PFSK-1 (cell line): ENCODE results near the gene ECD.

Experiments
- FOXP2 ChIP-seq: optimal IDR thresholded peaks from 2 replicates; pipeline ENCODE3; 2011; ENCODE audit warnings: borderline replicate concordance, control low read depth, inconsistent platforms; ENCODE audit not compliant: insufficient read depth; ENCODE audit errors: extremely low read length, extremely low read depth
- POLR2AphosphoS5 ChIP-seq: IDR thresholded peaks from 2 replicates; pipeline ENCODE4 v1.6.1; 2012; ENCODE audit warnings: low read depth, mild to moderate bottlenecking, control low read depth, low read length, moderate library complexity
- REST ChIP-seq, 2 experiments: IDR thresholded peaks; 2 replicates each; pipeline versions ENCODE4 v1.6.1 to v1.8.0; 2011 to 2012; ENCODE audit warnings: low read depth in 2 of 2, low read length in 2 of 2, control low read depth in 1 of 2, inconsistent platforms in 1 of 2, mild to moderate bottlenecking in 1 of 2, moderate library complexity in 1 of 2; ENCODE audit not compliant: insufficient read depth in 1 of 2
- SIN3A ChIP-seq: IDR thresholded peaks from 2 replicates; pipeline ENCODE4 v1.6.1; 2012; ENCODE audit warnings: mild to moderate bottlenecking, low read length, moderate library complexity, borderline replicate concordance; ENCODE audit not compliant: insufficient read depth
- TAF1 ChIP-seq: IDR thresholded peaks from 2 replicates; pipeline ENCODE4 v1.6.1; 2012; ENCODE audit warnings: low read length, control low read depth, borderline replicate concordance; ENCODE audit not compliant: insufficient read depth

ECD gene

GRCh38 chr10:73113551-73113950 is 54.3 kb downstream of the ECD start:
- TF ChIP-seq TAF1 (no peak), POLR2AphosphoS5 (no peak), REST (IDR thresholded peaks at IDR 0.05; ENCODE audit: insufficient read depth in 1 of 2, low read depth in 2 of 2, low read length in 2 of 2) (no peak), FOXP2 (no peak), SIN3A (no peak)

DNA sequence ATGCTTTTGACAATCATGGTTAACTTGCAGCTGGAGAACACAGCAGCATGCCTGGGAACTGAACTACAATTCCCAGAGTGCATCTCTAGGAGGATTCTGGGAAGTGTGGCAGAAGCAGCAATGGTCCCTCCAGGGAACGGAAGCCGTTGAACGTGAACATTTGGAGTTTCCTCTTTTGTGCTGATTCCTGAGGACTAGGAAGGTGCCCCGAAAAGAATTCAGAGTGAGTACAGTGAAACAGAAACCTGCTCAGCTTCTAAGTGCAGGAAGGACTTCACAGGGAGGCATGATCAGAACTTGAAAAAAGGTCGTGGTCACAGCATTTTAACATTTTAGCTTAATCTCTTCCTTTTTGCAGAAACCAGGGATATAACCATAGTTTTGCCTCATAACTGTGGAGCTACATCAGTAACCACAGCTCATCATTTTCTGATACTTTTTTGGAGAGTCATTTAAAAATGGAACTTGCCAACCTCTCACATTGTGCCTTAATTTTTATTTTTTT is 57.4 kb downstream of the ECD start, which contains the start of gene NUDT13:
Gene NUDT13, plus strand, starts transcription at position 111 of the 505 bp plus-strand sequence. CDS start 3,911 bp downstream, outside the sequence.
- TF ChIP-seq FOXP2 (no peak), REST (IDR thresholded peaks at IDR 0.05; ENCODE audit: insufficient read depth in 1 of 2, low read depth in 2 of 2, low read length in 2 of 2) (no peak), SIN3A (0 out of 2 replicates have a peak, but pooled peaks have one; percentile 29), TAF1 (peak; percentile 61; the same call in 1 of the 2 replicates), POLR2AphosphoS5 (peak; percentile 87; the same call in 1 of the 2 replicates)

GRCh38 chr10:73106301-73106700 is 61.5 kb downstream of the ECD start:
- TF ChIP-seq FOXP2 (no peak), TAF1 (no peak), REST (IDR thresholded peaks at IDR 0.05; ENCODE audit: insufficient read depth in 1 of 2, low read depth in 2 of 2, low read length in 2 of 2) (no peak), POLR2AphosphoS5 (no peak), SIN3A (no peak)

DNA sequence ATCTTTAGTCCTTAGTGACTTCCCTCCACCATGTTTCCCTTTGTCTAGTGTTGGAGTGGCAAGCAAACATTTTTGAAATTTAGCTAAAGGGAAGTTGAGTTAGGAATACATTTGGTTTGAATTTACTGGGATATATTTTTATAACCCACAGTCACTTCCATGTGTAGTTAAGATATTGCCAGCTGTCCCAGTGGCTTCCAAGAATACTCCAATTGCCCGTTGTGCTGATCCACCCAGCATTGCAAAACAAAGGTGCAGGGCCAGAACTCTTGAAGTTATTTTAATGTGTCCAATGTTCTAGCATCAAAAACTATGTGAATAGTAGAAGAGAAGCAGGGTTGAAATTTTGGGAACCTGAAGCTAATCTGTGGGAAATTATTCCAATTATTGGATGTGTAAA is 68.7 kb downstream of the ECD start:
- TF ChIP-seq REST (IDR thresholded peaks at IDR 0.05; ENCODE audit: insufficient read depth in 1 of 2, low read depth in 2 of 2, low read length in 2 of 2) (no peak), TAF1 (no peak), SIN3A (no peak), FOXP2 (no peak), POLR2AphosphoS5 (no peak)
